Measurements from ENCODE around the gene KLK10.

GRCh38 chr19:50998686-50999085 is 20.8 kb downstream of the KLK10 start:
- TF ChIP-seq EZH2 (IDR thresholded peaks at IDR 0.05; ENCODE audit: insufficient read depth, poor library complexity, severe bottlenecking) (no peak), EZH2phosphoT487 (IDR thresholded peaks at IDR 0.05; ENCODE audit: insufficient read depth, low read depth) (no peak)
